ENCODE measurements around the gene SETD4. TPM values are rescaled to one million over a fixed set of nuclear protein-coding genes. Genes with fewer than 3 reads are reported as not detected.

The SETD4 gene
- polyA plus RNA-seq, 2 donors, result 9.1 to 13.7 TPM

GRCh38 chr21:36097427-36098181 lies 37.3 kb upstream of the SETD4 start:
- Histone ChIP-seq H3K4me1 (ENCODE audit: control insufficient read depth in 2 of 2, insufficient read depth in 2 of 2, low read length in 1 of 2) (no peaks in the 10 kb centered on the region), H3K4me3 (ENCODE audit: low read depth in 1 of 2, low read length in 2 of 2) (no peak overlapping the region), H3K27ac (ENCODE audit: low read depth in 2 of 2, low read length in 1 of 2) (no peak overlapping the region), H3K9me3 (ENCODE audit: control insufficient read depth in 2 of 2, insufficient read depth in 1 of 2, low read depth in 1 of 2, low read length in 1 of 2) (no peaks in the 10 kb centered on the region), H3K27me3 (ENCODE audit: control insufficient read depth in 1 of 2, insufficient read depth in 2 of 2, low read length in 2 of 2) (no peaks in the 10 kb centered on the region), H3K36me3 (ENCODE audit: control insufficient read depth in 2 of 2, insufficient read depth in 2 of 2, low read length in 1 of 2) (no peaks in the 10 kb centered on the region)
- WGBS, 2 donors, result 48 to 63% methylated on average over 8 of the region's 8 CpGs

GRCh38 chr21:36096398-36097290 lies 36.3 kb upstream of the SETD4 start:
- Histone ChIP-seq H3K4me1 (ENCODE audit: control insufficient read depth in 2 of 2, insufficient read depth in 2 of 2, low read length in 1 of 2) (no peaks in the 10 kb centered on the region), H3K27me3 (ENCODE audit: control insufficient read depth in 1 of 2, insufficient read depth in 2 of 2, low read length in 2 of 2) (no peaks in the 10 kb centered on the region), H3K4me3 (ENCODE audit: low read depth in 1 of 2, low read length in 2 of 2) (no peak overlapping the region), H3K9me3 (ENCODE audit: control insufficient read depth in 2 of 2, insufficient read depth in 1 of 2, low read depth in 1 of 2, low read length in 1 of 2) (no peaks in the 10 kb centered on the region), H3K36me3 (ENCODE audit: control insufficient read depth in 2 of 2, insufficient read depth in 2 of 2, low read length in 1 of 2) (no peaks in the 10 kb centered on the region), H3K27ac (ENCODE audit: low read depth in 2 of 2, low read length in 1 of 2) (no peak overlapping the region)
- WGBS, 2 donors, result 60 to 78% methylated on average over 1 of the region's 1 CpG

GRCh38 chr21:36093512-36093911 lies 33.2 kb upstream of the SETD4 start:
- Histone ChIP-seq H3K4me1 (ENCODE audit: control insufficient read depth in 2 of 2, insufficient read depth in 2 of 2, low read length in 1 of 2) (no peaks in the 10 kb centered on the region), H3K27me3 (ENCODE audit: control insufficient read depth in 1 of 2, insufficient read depth in 2 of 2, low read length in 2 of 2) (no peaks in the 10 kb centered on the region), H3K9me3 (ENCODE audit: control insufficient read depth in 2 of 2, insufficient read depth in 1 of 2, low read depth in 1 of 2, low read length in 1 of 2) (no peaks in the 10 kb centered on the region), H3K27ac (ENCODE audit: low read depth in 2 of 2, low read length in 1 of 2) (no peak overlapping the region), H3K36me3 (ENCODE audit: control insufficient read depth in 2 of 2, insufficient read depth in 2 of 2, low read length in 1 of 2) (no peaks in the 10 kb centered on the region), H3K4me3 (ENCODE audit: low read depth in 1 of 2, low read length in 2 of 2) (no peak overlapping the region)
- WGBS, 2 donors, result 89 to 97% methylated on average over 1 of the region's 1 CpG

GRCh38 chr21:36092681-36093080 lies 32.4 kb upstream of the SETD4 start:
- Histone ChIP-seq H3K27me3 (ENCODE audit: control insufficient read depth in 1 of 2, insufficient read depth in 2 of 2, low read length in 2 of 2) (no peaks in the 10 kb centered on the region), H3K36me3 (ENCODE audit: control insufficient read depth in 2 of 2, insufficient read depth in 2 of 2, low read length in 1 of 2) (no peaks in the 10 kb centered on the region), H3K4me1 (ENCODE audit: control insufficient read depth in 2 of 2, insufficient read depth in 2 of 2, low read length in 1 of 2) (no peaks in the 10 kb centered on the region), H3K27ac (ENCODE audit: low read depth in 2 of 2, low read length in 1 of 2) (no peak overlapping the region), H3K9me3 (ENCODE audit: control insufficient read depth in 2 of 2, insufficient read depth in 1 of 2, low read depth in 1 of 2, low read length in 1 of 2) (no peaks in the 10 kb centered on the region), H3K4me3 (ENCODE audit: low read depth in 1 of 2, low read length in 2 of 2) (no peak overlapping the region)

DNA sequence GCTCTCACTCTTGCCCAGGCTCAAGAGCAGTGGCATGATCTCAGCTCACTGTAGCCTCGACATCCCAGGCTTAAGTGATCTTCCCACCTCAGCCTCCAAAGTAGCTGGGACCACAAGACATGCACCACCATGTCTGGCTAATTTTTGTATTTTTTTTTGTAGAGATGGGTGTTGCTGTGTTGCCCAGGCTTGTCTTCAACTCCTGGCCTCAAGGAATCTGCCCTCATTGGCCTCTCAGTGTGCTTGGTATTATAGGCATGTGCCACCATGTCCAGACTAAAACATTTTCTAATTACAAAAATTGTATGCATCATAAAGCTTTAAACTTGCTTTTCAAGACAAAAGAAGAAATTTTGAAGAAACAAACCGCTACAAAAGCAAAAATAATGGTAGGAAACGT lies 29.6 kb upstream of the SETD4 start:
- Histone ChIP-seq H3K27me3 (ENCODE audit: control insufficient read depth in 1 of 2, insufficient read depth in 2 of 2, low read length in 2 of 2) (no peaks in the 10 kb centered on the region), H3K27ac (ENCODE audit: low read depth in 2 of 2, low read length in 1 of 2) (no peak overlapping the region), H3K36me3 (ENCODE audit: control insufficient read depth in 2 of 2, insufficient read depth in 2 of 2, low read length in 1 of 2) (no peaks in the 10 kb centered on the region), H3K9me3 (ENCODE audit: control insufficient read depth in 2 of 2, insufficient read depth in 1 of 2, low read depth in 1 of 2, low read length in 1 of 2) (no peaks in the 10 kb centered on the region), H3K4me1 (ENCODE audit: control insufficient read depth in 2 of 2, insufficient read depth in 2 of 2, low read length in 1 of 2) (no peaks in the 10 kb centered on the region), H3K4me3 (ENCODE audit: low read depth in 1 of 2, low read length in 2 of 2) (no peak overlapping the region)
- 42 to 63% methylated on average over 3 of the region's 3 CpGs for WGBS, 2 donors

DNA sequence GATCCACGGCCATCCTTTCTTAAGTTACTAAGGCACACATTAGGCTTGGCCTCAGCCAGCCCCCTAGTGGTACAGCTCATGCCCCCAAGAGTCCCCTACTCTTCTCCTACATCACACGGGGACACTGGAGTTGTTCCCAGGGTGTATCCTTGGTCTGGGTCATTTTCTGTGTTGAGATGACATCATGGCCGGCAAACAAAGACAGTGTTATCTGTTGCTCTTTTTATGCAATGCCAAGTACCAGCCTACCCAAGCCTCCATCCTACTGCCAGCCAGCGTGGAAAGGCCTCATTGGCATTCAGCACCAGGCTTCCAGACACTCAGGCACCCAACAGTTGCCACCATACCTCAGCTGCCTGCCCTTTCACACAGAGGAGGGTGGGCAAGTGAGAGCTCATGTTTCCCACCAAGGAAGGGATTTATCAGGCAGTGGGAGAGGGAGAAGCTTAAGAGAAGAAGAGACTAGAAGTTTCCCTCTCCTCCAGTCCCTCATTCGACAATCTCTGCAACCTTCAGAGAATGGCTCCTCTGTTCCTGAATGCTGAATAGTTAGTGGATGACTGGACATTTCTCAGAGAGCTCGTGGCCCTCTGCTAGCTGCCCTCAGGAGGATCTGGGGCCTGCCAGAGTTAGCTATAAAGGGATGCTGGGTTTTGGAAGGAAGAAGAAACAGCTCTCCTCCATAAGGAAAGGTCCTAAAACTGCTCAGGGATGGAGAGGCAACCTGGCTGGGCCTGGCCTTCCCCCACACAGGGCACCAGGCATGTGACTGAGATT lies 27.2 kb upstream of the SETD4 start:
- H3K27ac ChIP-seq (ENCODE audit: low read depth in 2 of 2, low read length in 1 of 2), result no peak overlapping the region
- 72 to 75% methylated on average over 6 of the region's 6 CpGs for WGBS, 2 donors
- no peaks in the 10 kb centered on the region for H3K4me1 ChIP-seq (ENCODE audit: control insufficient read depth in 2 of 2, insufficient read depth in 2 of 2, low read length in 1 of 2)
- no peaks in the 10 kb centered on the region for H3K27me3 ChIP-seq (ENCODE audit: control insufficient read depth in 1 of 2, insufficient read depth in 2 of 2, low read length in 2 of 2)
- H3K36me3 ChIP-seq (ENCODE audit: control insufficient read depth in 2 of 2, insufficient read depth in 2 of 2, low read length in 1 of 2), result no peaks in the 10 kb centered on the region
- no peak overlapping the region for H3K4me3 ChIP-seq (ENCODE audit: low read depth in 1 of 2, low read length in 2 of 2)
- H3K9me3 ChIP-seq (ENCODE audit: control insufficient read depth in 2 of 2, insufficient read depth in 1 of 2, low read depth in 1 of 2, low read length in 1 of 2), result no peaks in the 10 kb centered on the region

- Histone ChIP-seq H3K27me3 (ENCODE audit: control insufficient read depth in 1 of 2, insufficient read depth in 2 of 2, low read length in 2 of 2) (no peaks in the 10 kb centered on the region), H3K9me3 (ENCODE audit: control insufficient read depth in 2 of 2, insufficient read depth in 1 of 2, low read depth in 1 of 2, low read length in 1 of 2) (no peaks in the 10 kb centered on the region), H3K4me1 (ENCODE audit: control insufficient read depth in 2 of 2, insufficient read depth in 2 of 2, low read length in 1 of 2) (peaks cover 0 to 7% of the 10 kb centered on the region in 2 donors), H3K27ac (ENCODE audit: low read depth in 2 of 2, low read length in 1 of 2) (no peak overlapping the region), H3K4me3 (ENCODE audit: low read depth in 1 of 2, low read length in 2 of 2) (no peak overlapping the region), H3K36me3 (ENCODE audit: control insufficient read depth in 2 of 2, insufficient read depth in 2 of 2, low read length in 1 of 2) (no peaks in the 10 kb centered on the region)
- WGBS, 2 donors, result 70 to 75% methylated on average over 3 of the region's 3 CpGs
Measured at GRCh38 chr21:36082237-36082664, 21.9 kb upstream of the SETD4 start.

- Histone ChIP-seq H3K9me3 (ENCODE audit: control insufficient read depth in 2 of 2, insufficient read depth in 1 of 2, low read depth in 1 of 2, low read length in 1 of 2) (no peaks in the 10 kb centered on the region), H3K27ac (ENCODE audit: low read depth in 2 of 2, low read length in 1 of 2) (peak overlapping the region in 1 of 2 donors; percentile 78), H3K4me1 (ENCODE audit: control insufficient read depth in 2 of 2, insufficient read depth in 2 of 2, low read length in 1 of 2) (peaks cover 0 to 7% of the 10 kb centered on the region in 2 donors), H3K36me3 (ENCODE audit: control insufficient read depth in 2 of 2, insufficient read depth in 2 of 2, low read length in 1 of 2) (no peaks in the 10 kb centered on the region), H3K4me3 (ENCODE audit: low read depth in 1 of 2, low read length in 2 of 2) (no peak overlapping the region), H3K27me3 (ENCODE audit: control insufficient read depth in 1 of 2, insufficient read depth in 2 of 2, low read length in 2 of 2) (no peaks in the 10 kb centered on the region)
- WGBS, 2 donors, result 65 to 67% methylated on average over 1 of the region's 1 CpG
Measured at GRCh38 chr21:36080386-36080785, 20.1 kb upstream of the SETD4 start.

- 73 to 76% methylated on average over 8 of the region's 8 CpGs for WGBS, 2 donors
- peaks cover 0 to 7% of the 10 kb centered on the region in 2 donors for H3K4me1 ChIP-seq (ENCODE audit: control insufficient read depth in 2 of 2, insufficient read depth in 2 of 2, low read length in 1 of 2)
- no peaks in the 10 kb centered on the region for H3K27me3 ChIP-seq (ENCODE audit: control insufficient read depth in 1 of 2, insufficient read depth in 2 of 2, low read length in 2 of 2)
- H3K36me3 ChIP-seq (ENCODE audit: control insufficient read depth in 2 of 2, insufficient read depth in 2 of 2, low read length in 1 of 2), result no peaks in the 10 kb centered on the region
- peak overlapping the region; percentile 74 to 78 for H3K27ac ChIP-seq (ENCODE audit: low read depth in 2 of 2, low read length in 1 of 2)
- H3K4me3 ChIP-seq (ENCODE audit: low read depth in 1 of 2, low read length in 2 of 2), result no peak overlapping the region
- no peaks in the 10 kb centered on the region for H3K9me3 ChIP-seq (ENCODE audit: control insufficient read depth in 2 of 2, insufficient read depth in 1 of 2, low read depth in 1 of 2, low read length in 1 of 2)
Measured at GRCh38 chr21:36079671-36080070, 19.3 kb upstream of the SETD4 start.

Measured in esophagus (tissue), 2 donors.